Measurements from ENCODE around the gene TRIM69. TPM values are rescaled to one million over a fixed set of nuclear protein-coding genes. Genes with fewer than 3 reads are reported as not detected.

TRIM69 gene
- total and polyA plus RNA-seq, 2 of the 8 experiments (the other 6 are each of a cell fraction or from before 2014, with no cell fraction given): 4.3 to 6.2 TPM

DNA sequence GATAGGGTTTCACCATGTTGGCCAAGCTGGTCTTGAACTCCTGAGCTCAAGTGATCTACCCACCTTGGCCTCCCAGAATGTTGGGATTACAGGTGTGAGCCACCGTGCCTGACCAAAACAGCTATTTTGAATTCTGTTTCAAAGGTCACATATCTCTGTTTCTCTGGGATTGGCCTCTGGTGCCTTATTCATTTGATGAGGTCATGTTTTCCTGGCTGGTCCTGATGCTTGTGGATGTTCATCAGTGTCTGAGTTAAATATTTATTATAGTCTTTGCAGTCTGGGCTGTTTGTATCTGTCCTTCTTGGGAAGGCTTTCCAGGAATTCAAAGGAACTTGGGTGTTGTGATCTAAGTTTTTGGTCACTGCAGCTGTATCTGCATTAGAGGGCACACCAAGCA, 30.3 kb upstream of the TRIM69 start:
- Histone ChIP-seq H4K8ac (ENCODE audit: extremely low read depth, insufficient read depth, low read length) (no peak overlapping the region), H3K23me2 (ENCODE audit: low read depth, low read length) (no peaks in the 10 kb centered on the region), H3K9me3 (ENCODE audit: insufficient read depth in 2 of 2, low read depth in 1 of 2, low read length in 1 of 2) (no peaks in the 10 kb centered on the region; a peak in 1 of 4 replicates), H3K56ac (replicated peaks; ENCODE audit: insufficient read length, low read depth, low read length) (no peak overlapping the region), H4K91ac (replicated peaks; ENCODE audit: insufficient read length, low read length) (no peak overlapping the region), H3K23ac (ENCODE audit: insufficient read length) (no peak overlapping the region), H3K4me1 (replicated peaks in 1 of 4; ENCODE audit: control insufficient read depth in 3 of 4, insufficient read depth in 4 of 4, low read length in 3 of 4) (no peaks in the 10 kb centered on the region), H2BK15ac (ENCODE audit: low read length) (no peak overlapping the region), H3K79me1 (ENCODE audit: low read depth, low read length) (no peaks in the 10 kb centered on the region), H4K20me1 (replicated peaks in 1 of 2; ENCODE audit: control insufficient read depth in 1 of 2, insufficient read depth in 2 of 2, low read length in 2 of 2) (no peaks in the 10 kb centered on the region), H2BK5ac (ENCODE audit: low read depth, low read length) (no peak overlapping the region), H2BK20ac (ENCODE audit: low read length) (no peak overlapping the region), H2AFZ (ENCODE audit: low read length) (no peak overlapping the region), H2BK12ac (ENCODE audit: low read depth, low read length) (no peak overlapping the region), H2AK5ac (ENCODE audit: low read depth, low read length) (no peak overlapping the region), H3K14ac (ENCODE audit: insufficient read length) (no peak overlapping the region), H3K27me3 (replicated peaks in 1 of 4; ENCODE audit: control insufficient read depth in 3 of 4, extremely low read depth in 1 of 4, insufficient read depth in 3 of 4, low read length in 3 of 4) (no peaks in the 10 kb centered on the region), H3K4ac (replicated peaks; ENCODE audit: insufficient read length, low read depth, low read length) (no peak overlapping the region), H3K4me3 (ENCODE audit: extremely low read depth in 1 of 4, insufficient read depth in 2 of 4, low read depth in 3 of 4, low read length in 4 of 4) (no peak overlapping the region), H3K27ac (ENCODE audit: low read depth, low read length) (no peak overlapping the region), H3K79me2 (ENCODE audit: control insufficient read depth in 1 of 2, insufficient read depth in 2 of 2, low read length in 2 of 2) (no peaks in the 10 kb centered on the region), H3K36me3 (ENCODE audit: control insufficient read depth in 2 of 4, insufficient read depth in 4 of 4, low read length in 3 of 4) (no peaks in the 10 kb centered on the region), H2BK120ac (replicated peaks; ENCODE audit: low read depth, low read length) (no peak overlapping the region), H3K9ac (replicated peaks in 1 of 4; ENCODE audit: extremely low read depth in 1 of 4, low read depth in 3 of 4, low read length in 3 of 4) (no peak overlapping the region), H4K5ac (ENCODE audit: insufficient read length, low read depth, low read length) (no peak overlapping the region), H3K4me2 (ENCODE audit: insufficient read depth in 1 of 2, low read depth in 2 of 2, low read length in 2 of 2) (no peak overlapping the region), H3K18ac (ENCODE audit: extremely low read depth, low read length) (no peak overlapping the region)
- WGBS, 2 experiments (ENCODE audit: extremely low coverage in 1 of 2, insufficient coverage in 1 of 2, insufficient read length in 1 of 2, insufficient replicate concordance in 2 of 2, low coverage in 1 of 2, low lambda C conversion rate in 2 of 2, missing lambda C conversion rate in 1 of 2): 87% methylated on average over 1 of the region's 1 CpG; no CpG with 5 or more reads in 1 of the 2 experiments
- ChIA-PET CTCF (ENCODE audit: partially characterized antibody) (interaction anchor here (0.6 to 1.5 kb wide), 4 partner anchors 23 to 1374 kb away, joined by 3 to 5 read pairs (median 3); partner anchors contain the start of gene SPG11), POLR2A (ENCODE audit: partially characterized antibody) (no interaction called here)
- FAIRE-seq (no peak), DNase-seq (ENCODE audit: low read depth in 1 of 2, low spot score in 2 of 2) (no peak)
- TF ChIP-seq RNF2 (IDR thresholded peaks at IDR 0.05; ENCODE audit: borderline replicate concordance, low read depth, low read length, missing control alignments, poor library complexity, severe bottlenecking) (no peak), CHD1 (IDR thresholded peaks at IDR 0.05; ENCODE audit: low read depth, low read length) (no peak), SRF (IDR thresholded peaks at IDR 0.05; ENCODE audit: low read depth, low read length) (no peak), SUZ12 (IDR thresholded peaks at IDR 0.05; ENCODE audit: low read length) (no peak), RXRA (IDR thresholded peaks at IDR 0.05; ENCODE audit: insufficient read depth, low read depth, low read length) (no peak), TCF12 (IDR thresholded peaks at IDR 0.05; ENCODE audit: low read depth, low read length) (no peak), EGR1 (IDR thresholded peaks at IDR 0.05; ENCODE audit: borderline replicate concordance, low read depth, low read length) (no peak), POLR2A (IDR thresholded peaks at IDR 0.05; ENCODE audit: control extremely low read depth in 1 of 2, low read depth in 2 of 2, low read length in 2 of 2) (no peak), SIN3A (conservative IDR thresholded peaks at IDR 0.05 in 1 of 2, IDR thresholded peaks at IDR 0.05 in 1 of 2; ENCODE audit: low read depth in 1 of 2, low read length in 2 of 2) (no peak), FOSL1 (IDR thresholded peaks at IDR 0.05; ENCODE audit: insufficient read depth, low read depth, low read length) (no peak), TAF7 (optimal IDR thresholded peaks at IDR 0.05; ENCODE audit: borderline replicate concordance, low read depth, low read length) (no peak), SIRT6 (IDR thresholded peaks at IDR 0.05; ENCODE audit: low read length) (no peak), BACH1 (IDR thresholded peaks at IDR 0.05; ENCODE audit: low read length) (no peak)

All from H1 (cell line).